Neural progenitor cell (in vitro differentiated cells): ENCODE data around the gene TEX19.

Experiments used
- EZH2 ChIP-seq: fragments of 200-600 bp; sonication (generic); IDR thresholded peaks from 2 replicates; pipeline ENCODE4 v1.6.1; 2017; ENCODE audit warnings: antibody characterized with exemption, mild to moderate bottlenecking, moderate library complexity
- EZH2phosphoT487 ChIP-seq: fragments of 200-600 bp; sonication (generic); IDR thresholded peaks from 2 replicates; pipeline ENCODE4 v1.6.1; 2017; ENCODE audit warnings: antibody characterized with exemption
- TF ChIP-seq, protein P1 (sequence below): fragments of 200-600 bp; sonication (generic); IDR thresholded peaks from 2 replicates; pipeline ENCODE4 v1.5.1; 2017; ENCODE audit warnings: antibody characterized with exemption, mild to moderate bottlenecking

DNA sequence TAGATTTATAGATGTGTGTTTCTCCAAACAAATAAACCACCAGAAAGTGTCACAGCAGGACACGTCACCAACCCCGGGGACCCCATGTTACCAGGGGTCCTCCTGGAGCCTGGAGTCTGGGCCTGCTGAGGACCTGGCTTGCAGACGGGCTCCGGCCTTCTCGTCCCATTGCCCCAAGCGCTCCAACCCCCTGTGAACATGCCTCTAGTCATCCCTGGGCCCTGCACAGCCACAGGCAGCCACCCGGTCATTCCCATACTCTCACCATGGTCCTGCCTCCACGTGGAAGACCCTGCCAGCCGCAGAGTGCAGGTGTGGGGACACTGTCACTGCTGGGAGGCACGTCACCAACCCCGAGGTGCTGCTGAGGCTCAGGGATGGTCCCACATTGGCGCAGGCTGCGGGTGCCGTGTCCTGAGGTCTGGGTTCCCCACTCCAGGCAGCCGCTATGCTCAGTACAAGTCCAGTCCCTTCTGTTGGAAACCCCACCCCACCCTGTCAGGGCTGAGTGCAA is 30.0 kb upstream of the TEX19 start:
- TF ChIP-seq EZH2 (no peak), EZH2phosphoT487 (no peak)
- TF ChIP-seq, protein P1, sequence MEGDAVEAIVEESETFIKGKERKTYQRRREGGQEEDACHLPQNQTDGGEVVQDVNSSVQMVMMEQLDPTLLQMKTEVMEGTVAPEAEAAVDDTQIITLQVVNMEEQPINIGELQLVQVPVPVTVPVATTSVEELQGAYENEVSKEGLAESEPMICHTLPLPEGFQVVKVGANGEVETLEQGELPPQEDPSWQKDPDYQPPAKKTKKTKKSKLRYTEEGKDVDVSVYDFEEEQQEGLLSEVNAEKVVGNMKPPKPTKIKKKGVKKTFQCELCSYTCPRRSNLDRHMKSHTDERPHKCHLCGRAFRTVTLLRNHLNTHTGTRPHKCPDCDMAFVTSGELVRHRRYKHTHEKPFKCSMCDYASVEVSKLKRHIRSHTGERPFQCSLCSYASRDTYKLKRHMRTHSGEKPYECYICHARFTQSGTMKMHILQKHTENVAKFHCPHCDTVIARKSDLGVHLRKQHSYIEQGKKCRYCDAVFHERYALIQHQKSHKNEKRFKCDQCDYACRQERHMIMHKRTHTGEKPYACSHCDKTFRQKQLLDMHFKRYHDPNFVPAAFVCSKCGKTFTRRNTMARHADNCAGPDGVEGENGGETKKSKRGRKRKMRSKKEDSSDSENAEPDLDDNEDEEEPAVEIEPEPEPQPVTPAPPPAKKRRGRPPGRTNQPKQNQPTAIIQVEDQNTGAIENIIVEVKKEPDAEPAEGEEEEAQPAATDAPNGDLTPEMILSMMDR: no peak
